GM23338 (cell line): Measurements from ENCODE around the gene RBKS. TPM values are rescaled to one million over a fixed set of nuclear protein-coding genes. Genes with fewer than 3 reads are reported as not detected.
"Not testable (repeated sequence)": the region's sequence is repeated elsewhere in the genome, so short reads cannot be mapped to it uniquely, and the experiment has no call there.

ENCODE experiments used
- ATAC-seq: fragments of 200-7000 bp; cut with Tn5 transposase; 3 replicates; pipeline ENCODE4 v1.9.1; 2020
- DNase-seq: peaks from one replicate; pipeline ENCODE4 v3.0.0-alpha.2; 2015; ENCODE audit warnings: low spot score
- H2AFZ ChIP-seq: fragments of 200-600 bp; sonication (generic); 2 replicates; pipeline ENCODE4 v1.8.0; 2016; ENCODE audit warnings: antibody characterized with exemption, mild to moderate bottlenecking, moderate library complexity
- H3F3A ChIP-seq: fragments of 200-600 bp; sonication (generic); replicated peaks from 2 replicates; pipeline ENCODE4 v1.8.0; 2017; ENCODE audit warnings: antibody characterized with exemption, mixed run types, low read depth
- H3K27ac ChIP-seq: fragments of 200-600 bp; sonication (generic); 2 replicates; pipeline ENCODE4 v1.6.1; 2016; ENCODE audit warnings: low read depth
- H3K27me3 ChIP-seq: fragments of 200-600 bp; sonication (generic); 2 replicates; pipeline ENCODE4 v1.8.0; 2016; ENCODE audit warnings: mild to moderate bottlenecking, mixed run types, moderate library complexity; ENCODE audit not compliant: insufficient read depth
- H3K36me3 ChIP-seq: fragments of 200-600 bp; sonication (generic); 2 replicates; pipeline ENCODE4 v1.8.0; 2016; ENCODE audit warnings: mild to moderate bottlenecking; ENCODE audit not compliant: insufficient read depth
- H3K4me1 ChIP-seq: fragments of 200-600 bp; sonication (generic); 2 replicates; pipeline ENCODE4 v1.8.0; 2016; ENCODE audit warnings: mild to moderate bottlenecking, moderate library complexity; ENCODE audit not compliant: insufficient read depth
- H3K4me2 ChIP-seq: fragments of 200-600 bp; sonication (generic); 2 replicates; pipeline ENCODE4 v1.7.1; 2017; ENCODE audit warnings: mixed run types
- H3K4me3 ChIP-seq: fragments of 200-600 bp; sonication (generic); 2 replicates; pipeline ENCODE4 v1.6.1; 2016; ENCODE audit warnings: mixed run types
- H3K79me2 ChIP-seq: fragments of 200-600 bp; sonication (generic); replicated peaks from 2 replicates; pipeline ENCODE4 v1.8.0; 2017; ENCODE audit warnings: mild to moderate bottlenecking; ENCODE audit not compliant: insufficient read depth
- H3K9me2 ChIP-seq: fragments of 200-600 bp; sonication (generic); 2 replicates; pipeline ENCODE4 v1.8.0; 2017; ENCODE audit not compliant: insufficient read depth
- H4K20me1 ChIP-seq: fragments of 200-600 bp; sonication (generic); replicated peaks from 2 replicates; pipeline ENCODE4 v1.8.0; 2017; ENCODE audit warnings: mild to moderate bottlenecking; ENCODE audit not compliant: insufficient read depth
- H3K27ac Mint-ChIP-seq: 2 replicates; pipeline ENCODE4 v1.8.0; 2020; ENCODE audit warnings: inconsistent platforms, mild to moderate bottlenecking, moderate library complexity, mixed read lengths
- H3K27me3 Mint-ChIP-seq: 3 replicates; pipeline ENCODE4 v1.8.0; 2022; ENCODE audit warnings: low read depth, mild to moderate bottlenecking, moderate library complexity, mixed read lengths, inconsistent platforms; ENCODE audit not compliant: insufficient read depth, poor library complexity
- H3K36me3 Mint-ChIP-seq: 3 replicates; pipeline ENCODE4 v1.8.0; 2021; ENCODE audit warnings: low read depth, mild to moderate bottlenecking, inconsistent platforms, moderate library complexity, mixed read lengths
- H3K4me1 Mint-ChIP-seq: 3 replicates; pipeline ENCODE4 v1.8.0; 2020; ENCODE audit warnings: mild to moderate bottlenecking, inconsistent platforms, mixed read lengths
- H3K4me3 Mint-ChIP-seq: 3 replicates; pipeline ENCODE4 v1.8.0; 2021; ENCODE audit warnings: moderate library complexity, mild to moderate bottlenecking, inconsistent platforms, mixed read lengths
- H3K9me3 Mint-ChIP-seq: 3 replicates; pipeline ENCODE4 v1.8.0; 2020; ENCODE audit warnings: moderate library complexity, mild to moderate bottlenecking, inconsistent platforms, mixed read lengths
- CREB1 ChIP-seq: fragments of 250-450 bp; sonication (Bioruptor Pico); IDR thresholded peaks from 2 replicates; pipeline ENCODE4 v1.5.0; 2020; ENCODE audit warnings: low read depth, mild to moderate bottlenecking, moderate library complexity
- ETS1 ChIP-seq: IDR thresholded peaks from 2 replicates; pipeline ENCODE4 v1.6.1; 2016; ENCODE audit warnings: antibody characterized with exemption
- EZH2 ChIP-seq: fragments of 200-600 bp; sonication (generic); IDR thresholded peaks from one replicate; pipeline ENCODE4 v1.8.0; 2017; ENCODE audit warnings: antibody characterized with exemption, mild to moderate bottlenecking, low read depth; ENCODE audit not compliant: unreplicated experiment
- EZH2phosphoT487 ChIP-seq: fragments of 200-600 bp; sonication (generic); IDR thresholded peaks from one replicate; pipeline ENCODE4 v1.8.1; 2018; ENCODE audit warnings: antibody characterized with exemption; ENCODE audit not compliant: unreplicated experiment
- JUNB ChIP-seq: IDR thresholded peaks from one replicate; pipeline ENCODE4 v1.6.1; 2016; ENCODE audit warnings: antibody characterized with exemption; ENCODE audit not compliant: unreplicated experiment
- NANOG ChIP-seq: IDR thresholded peaks from 2 replicates; pipeline ENCODE4 v1.6.1; 2016; ENCODE audit warnings: antibody characterized with exemption, borderline replicate concordance
- POLR2AphosphoS5 ChIP-seq: IDR thresholded peaks from 2 replicates; pipeline ENCODE4 v1.6.1; 2016; ENCODE audit warnings: antibody characterized with exemption, low read depth
- REST ChIP-seq: IDR thresholded peaks from one replicate; pipeline ENCODE4 v1.6.1; 2018; ENCODE audit warnings: antibody characterized with exemption; ENCODE audit not compliant: unreplicated experiment
- STAT1 ChIP-seq: IDR thresholded peaks from one replicate; pipeline ENCODE4 v1.6.1; 2016; ENCODE audit warnings: antibody characterized with exemption; ENCODE audit not compliant: unreplicated experiment
- ZNF114 ChIP-seq: fragments of 250-450 bp; sonication (Bioruptor Pico); IDR thresholded peaks from 2 replicates; pipeline ENCODE4 v1.5.0; 2020; ENCODE audit warnings: mild to moderate bottlenecking, moderate library complexity
- ZNF331 ChIP-seq: fragments of 250-450 bp; sonication (Bioruptor Pico); IDR thresholded peaks from 2 replicates; pipeline ENCODE4 v1.5.0; 2020; ENCODE audit warnings: low read depth, mild to moderate bottlenecking, moderate library complexity
- ZNF462 ChIP-seq: fragments of 250-450 bp; sonication (Bioruptor Pico); IDR thresholded peaks from 2 replicates; pipeline ENCODE4 v1.5.0; 2020; ENCODE audit warnings: mild to moderate bottlenecking, moderate library complexity
- polyA plus RNA-seq: library from polyadenylated mRNA; unstranded; fragments of >200 nt; fragmentation: Nextera tagmentation; extraction: Ambion mirVana; gene quantifications from 2 replicates; pipeline ENCODE4 v1.2.1, GENCODE V29; 2016
- total RNA-seq: library from RNA; depleted of rRNA; stranded (reverse); fragments of >200 nt; shearing (Covaris generic); gene quantifications from 2 replicates; pipeline ENCODE4 v1.2.3, GENCODE V29; 2014

The RBKS gene
- total and polyA plus RNA-seq, 2 experiments from 2014 or later = 1.3 to 1.5 TPM

- H3K4me3 Mint-ChIP-seq, H3K27me3 Mint-ChIP-seq, H3K36me3 ChIP-seq, H3K4me1 Mint-ChIP-seq, H3F3A ChIP-seq, H3K27ac ChIP-seq, H3K9me3 Mint-ChIP-seq, H3K9me2 ChIP-seq, H2AFZ ChIP-seq, DNase-seq, H3K4me3 ChIP-seq, H3K36me3 Mint-ChIP-seq, H4K20me1 ChIP-seq, H3K4me1 ChIP-seq, H3K79me2 ChIP-seq, ATAC-seq, H3K27ac Mint-ChIP-seq, H3K27me3 ChIP-seq, H3K4me2 ChIP-seq: not testable (repeated sequence)
These were observed 26.2 kb downstream of the RBKS start for GRCh38 chr2:27863955-27864354.

GRCh38 chr2:27863146-27863545, 27.0 kb downstream of the RBKS start:
- ATAC-seq = no peak
- Histone ChIP-seq H3F3A (no peaks in the 10 kb centered on the region), H3K79me2 (no peaks in the 10 kb centered on the region), H3K4me3 (no peak overlapping the region), H3K27ac (no peak overlapping the region), H3K9me2 (no peaks in the 10 kb centered on the region), H3K27me3 (peaks cover 4% of the 10 kb centered on the region; the same call in 1 of the 2 replicates), H3K4me2 (no peak overlapping the region), H4K20me1 (no peaks in the 10 kb centered on the region), H3K4me1 (no peaks in the 10 kb centered on the region), H3K36me3 (no peaks in the 10 kb centered on the region; the same call in 1 of the 2 replicates), H2AFZ (no peak overlapping the region)
- Mint-ChIP-seq H3K27ac (no peak overlapping the region), H3K9me3 (0 out of 3 replicates have a peak, but pooled peaks cover 2% of the 10 kb centered on the region), H3K27me3 (no peaks in the 10 kb centered on the region), H3K4me1 (no peaks in the 10 kb centered on the region), H3K4me3 (no peak overlapping the region), H3K36me3 (no peaks in the 10 kb centered on the region)
- DNase-seq = no peak
- TF ChIP-seq ZNF462 (CRISPR knock-in tag) (no peak), STAT1 (no peak), REST (no peak), EZH2 (no peak), POLR2AphosphoS5 (no peak), CREB1 (no peak), JUNB (no peak), ETS1 (no peak), ZNF331 (CRISPR knock-in tag) (no peak), EZH2phosphoT487 (no peak), ZNF114 (CRISPR knock-in tag) (no peak), NANOG (no peak)
